ENCODE data around the gene INIP.

DNA sequence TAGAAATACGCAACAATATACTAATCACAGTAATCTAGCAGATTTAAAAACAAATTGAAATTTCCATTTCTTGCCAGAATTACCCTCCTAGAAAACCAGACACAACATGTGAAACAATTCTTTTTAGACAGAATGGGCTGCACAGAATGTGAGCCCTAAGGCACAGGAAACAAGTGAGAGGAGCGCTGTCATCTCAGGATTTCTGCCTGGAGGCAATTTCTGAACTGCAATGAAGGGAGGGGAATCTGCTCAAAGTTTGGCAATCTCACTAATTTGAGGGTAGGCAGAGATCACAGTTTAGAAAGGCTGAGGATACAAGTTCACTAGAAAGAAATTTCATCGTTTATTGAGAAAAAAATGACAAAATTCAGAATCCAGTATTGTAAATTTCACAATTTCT lies 70.3 kb downstream of the INIP start:
- TF ChIP-seq, protein P1, sequence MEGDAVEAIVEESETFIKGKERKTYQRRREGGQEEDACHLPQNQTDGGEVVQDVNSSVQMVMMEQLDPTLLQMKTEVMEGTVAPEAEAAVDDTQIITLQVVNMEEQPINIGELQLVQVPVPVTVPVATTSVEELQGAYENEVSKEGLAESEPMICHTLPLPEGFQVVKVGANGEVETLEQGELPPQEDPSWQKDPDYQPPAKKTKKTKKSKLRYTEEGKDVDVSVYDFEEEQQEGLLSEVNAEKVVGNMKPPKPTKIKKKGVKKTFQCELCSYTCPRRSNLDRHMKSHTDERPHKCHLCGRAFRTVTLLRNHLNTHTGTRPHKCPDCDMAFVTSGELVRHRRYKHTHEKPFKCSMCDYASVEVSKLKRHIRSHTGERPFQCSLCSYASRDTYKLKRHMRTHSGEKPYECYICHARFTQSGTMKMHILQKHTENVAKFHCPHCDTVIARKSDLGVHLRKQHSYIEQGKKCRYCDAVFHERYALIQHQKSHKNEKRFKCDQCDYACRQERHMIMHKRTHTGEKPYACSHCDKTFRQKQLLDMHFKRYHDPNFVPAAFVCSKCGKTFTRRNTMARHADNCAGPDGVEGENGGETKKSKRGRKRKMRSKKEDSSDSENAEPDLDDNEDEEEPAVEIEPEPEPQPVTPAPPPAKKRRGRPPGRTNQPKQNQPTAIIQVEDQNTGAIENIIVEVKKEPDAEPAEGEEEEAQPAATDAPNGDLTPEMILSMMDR (IDR thresholded peaks at IDR 0.05), result no peak
- TF ChIP-seq POLR2A (IDR thresholded peaks at IDR 0.05), result no peak
